Measurements from ENCODE around the gene CDH13.

DNA sequence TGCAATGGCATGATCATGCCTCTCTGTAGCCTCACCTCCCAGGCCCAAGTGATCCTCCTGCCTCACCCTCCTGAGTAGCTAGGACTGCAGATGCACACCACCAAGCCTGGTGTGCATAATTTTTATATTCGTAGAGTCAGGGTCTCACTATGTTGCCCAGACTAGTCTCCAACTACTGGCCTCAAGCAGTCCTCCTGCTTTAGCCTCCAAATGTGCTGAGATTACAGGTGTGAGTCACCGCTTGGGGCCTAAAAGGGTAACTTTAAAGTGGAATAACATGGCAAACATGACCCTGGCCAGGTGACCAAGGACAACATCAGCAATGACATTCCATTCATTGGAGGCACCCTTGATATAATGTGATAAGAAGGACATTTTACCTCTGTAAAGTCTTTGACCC, 1207.2 kb downstream of the CDH13 start:
- TF ChIP-seq, protein P1, sequence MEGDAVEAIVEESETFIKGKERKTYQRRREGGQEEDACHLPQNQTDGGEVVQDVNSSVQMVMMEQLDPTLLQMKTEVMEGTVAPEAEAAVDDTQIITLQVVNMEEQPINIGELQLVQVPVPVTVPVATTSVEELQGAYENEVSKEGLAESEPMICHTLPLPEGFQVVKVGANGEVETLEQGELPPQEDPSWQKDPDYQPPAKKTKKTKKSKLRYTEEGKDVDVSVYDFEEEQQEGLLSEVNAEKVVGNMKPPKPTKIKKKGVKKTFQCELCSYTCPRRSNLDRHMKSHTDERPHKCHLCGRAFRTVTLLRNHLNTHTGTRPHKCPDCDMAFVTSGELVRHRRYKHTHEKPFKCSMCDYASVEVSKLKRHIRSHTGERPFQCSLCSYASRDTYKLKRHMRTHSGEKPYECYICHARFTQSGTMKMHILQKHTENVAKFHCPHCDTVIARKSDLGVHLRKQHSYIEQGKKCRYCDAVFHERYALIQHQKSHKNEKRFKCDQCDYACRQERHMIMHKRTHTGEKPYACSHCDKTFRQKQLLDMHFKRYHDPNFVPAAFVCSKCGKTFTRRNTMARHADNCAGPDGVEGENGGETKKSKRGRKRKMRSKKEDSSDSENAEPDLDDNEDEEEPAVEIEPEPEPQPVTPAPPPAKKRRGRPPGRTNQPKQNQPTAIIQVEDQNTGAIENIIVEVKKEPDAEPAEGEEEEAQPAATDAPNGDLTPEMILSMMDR (conservative IDR thresholded peaks at IDR 0.05; ENCODE audit: low read depth in 2 of 2), result no peak
- TF ChIP-seq POLR2AphosphoS5 (IDR thresholded peaks at IDR 0.05; ENCODE audit: low read depth), result no peak
- TF ChIP-seq EZH2phosphoT487 (IDR thresholded peaks at IDR 0.05; ENCODE audit: unreplicated experiment), result no peak
- TF ChIP-seq, protein P2, sequence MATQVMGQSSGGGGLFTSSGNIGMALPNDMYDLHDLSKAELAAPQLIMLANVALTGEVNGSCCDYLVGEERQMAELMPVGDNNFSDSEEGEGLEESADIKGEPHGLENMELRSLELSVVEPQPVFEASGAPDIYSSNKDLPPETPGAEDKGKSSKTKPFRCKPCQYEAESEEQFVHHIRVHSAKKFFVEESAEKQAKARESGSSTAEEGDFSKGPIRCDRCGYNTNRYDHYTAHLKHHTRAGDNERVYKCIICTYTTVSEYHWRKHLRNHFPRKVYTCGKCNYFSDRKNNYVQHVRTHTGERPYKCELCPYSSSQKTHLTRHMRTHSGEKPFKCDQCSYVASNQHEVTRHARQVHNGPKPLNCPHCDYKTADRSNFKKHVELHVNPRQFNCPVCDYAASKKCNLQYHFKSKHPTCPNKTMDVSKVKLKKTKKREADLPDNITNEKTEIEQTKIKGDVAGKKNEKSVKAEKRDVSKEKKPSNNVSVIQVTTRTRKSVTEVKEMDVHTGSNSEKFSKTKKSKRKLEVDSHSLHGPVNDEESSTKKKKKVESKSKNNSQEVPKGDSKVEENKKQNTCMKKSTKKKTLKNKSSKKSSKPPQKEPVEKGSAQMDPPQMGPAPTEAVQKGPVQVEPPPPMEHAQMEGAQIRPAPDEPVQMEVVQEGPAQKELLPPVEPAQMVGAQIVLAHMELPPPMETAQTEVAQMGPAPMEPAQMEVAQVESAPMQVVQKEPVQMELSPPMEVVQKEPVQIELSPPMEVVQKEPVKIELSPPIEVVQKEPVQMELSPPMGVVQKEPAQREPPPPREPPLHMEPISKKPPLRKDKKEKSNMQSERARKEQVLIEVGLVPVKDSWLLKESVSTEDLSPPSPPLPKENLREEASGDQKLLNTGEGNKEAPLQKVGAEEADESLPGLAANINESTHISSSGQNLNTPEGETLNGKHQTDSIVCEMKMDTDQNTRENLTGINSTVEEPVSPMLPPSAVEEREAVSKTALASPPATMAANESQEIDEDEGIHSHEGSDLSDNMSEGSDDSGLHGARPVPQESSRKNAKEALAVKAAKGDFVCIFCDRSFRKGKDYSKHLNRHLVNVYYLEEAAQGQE (IDR thresholded peaks at IDR 0.05; ENCODE audit: unreplicated experiment), result no peak
- TF ChIP-seq, protein P3, sequence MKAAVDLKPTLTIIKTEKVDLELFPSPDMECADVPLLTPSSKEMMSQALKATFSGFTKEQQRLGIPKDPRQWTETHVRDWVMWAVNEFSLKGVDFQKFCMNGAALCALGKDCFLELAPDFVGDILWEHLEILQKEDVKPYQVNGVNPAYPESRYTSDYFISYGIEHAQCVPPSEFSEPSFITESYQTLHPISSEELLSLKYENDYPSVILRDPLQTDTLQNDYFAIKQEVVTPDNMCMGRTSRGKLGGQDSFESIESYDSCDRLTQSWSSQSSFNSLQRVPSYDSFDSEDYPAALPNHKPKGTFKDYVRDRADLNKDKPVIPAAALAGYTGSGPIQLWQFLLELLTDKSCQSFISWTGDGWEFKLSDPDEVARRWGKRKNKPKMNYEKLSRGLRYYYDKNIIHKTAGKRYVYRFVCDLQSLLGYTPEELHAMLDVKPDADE (IDR thresholded peaks at IDR 0.05), result no peak
- no peak for TF ChIP-seq EZH2 (IDR thresholded peaks at IDR 0.05; ENCODE audit: low read depth, unreplicated experiment)
- no peak for TF ChIP-seq NANOG (IDR thresholded peaks at IDR 0.05; ENCODE audit: borderline replicate concordance)

Data from GM23338 (cell line).